Adrenal gland (tissue), 12 donors: ENCODE measurements around the gene PPIF. TPM values are rescaled to one million over a fixed set of nuclear protein-coding genes. Genes with fewer than 3 reads are reported as not detected.

Experiments
- DNase-seq, 7 donors: peaks; one replicate each; pipeline ENCODE4 v3.0.0-alpha.2; 2019 to 2020
- H3K27ac ChIP-seq, 5 donors: fragments of 200-600 bp; sonication (generic) in 4 of 5; 1 replicate in 3 of 5; 2 replicates in 2 of 5; pipeline versions ENCODE4 v1.5.1 to v1.8.0; 2016 to 2020; ENCODE audit warnings: mild to moderate bottlenecking in 1 of 5
- H3K27me3 ChIP-seq: fragments of 200-600 bp; 2 replicates; pipeline ENCODE4 v1.8.0; 2021
- H3K36me3 ChIP-seq, 2 donors: fragments of 200-600 bp; replicated peaks in 1 of 2; 1 replicate in 1 of 2; 2 replicates in 1 of 2; pipeline versions ENCODE4 v1.5.1 to v1.8.0; 2018 to 2022
- H3K4me1 ChIP-seq, 2 donors: fragments of 200-600 bp; replicated peaks in 1 of 2; 1 replicate in 1 of 2; 2 replicates in 1 of 2; pipeline versions ENCODE4 v1.5.1 to v1.8.0; 2018 to 2021
- H3K4me3 ChIP-seq, 4 donors: fragments of 200-600 bp; sonication (generic) in 3 of 4; one replicate each; pipeline ENCODE4 v1.5.1; 2016 to 2018
- H3K9me3 ChIP-seq, 3 donors: fragments of 200-600 bp; sonication (generic) in 1 of 3; replicated peaks in 1 of 3; 1 replicate in 2 of 3; 2 replicates in 1 of 3; pipeline versions ENCODE4 v1.5.1 to v1.8.0; 2016 to 2021
- POLR2A ChIP-seq, 2 donors: fragments of 450-650 bp; IDR thresholded peaks; one replicate each; pipeline ENCODE4 v1.6.1; 2017; ENCODE audit warnings: antibody characterized with exemption in 2 of 2, mild to moderate bottlenecking in 2 of 2, moderate library complexity in 1 of 2
- WGBS, 4 donors: extraction: QIAGEN DNeasy Blood & Tissue Kit in 2 of 4; methylation state at CpG; one replicate each; pipeline versions ENCODE4 v1.1.5 to v1.1.7; 2013 to 2017; 5-methylcytosine and 5-hydroxymethylcytosine counted together
- intact Hi-C, 2 donors: fragments of 100-400 bp; cut with DNase I; formaldehyde crosslinking; loops; one replicate each; pipeline versions ENCODE4 v1.14.1 to v1.15.0; 2022 to 2023
- polyA plus RNA-seq, 3 donors: library from polyadenylated mRNA; stranded (reverse); fragments of 200-250 nt in 2 of 3; fragments of 350-450 nt in 1 of 3; fragmentation: Illumina TruSeq in 1 of 3; extraction: RNeasy Lipid Tissue Mini Kit (QIAGEN cat#74804) in 1 of 3; gene quantifications; one replicate each; pipeline ENCODE4 v1.2.3, GENCODE V29; 2013 to 2014
- total RNA-seq, 9 donors: library from RNA; depleted of rRNA in 4 of 9; stranded (reverse); fragments of >200 nt in 4 of 9; fragments of 120-200 nt in 1 of 9; fragmentation: NEBNext Ultra II Directional in 1 of 9; extraction: Animal tissue kit (Norgen Biotek cat#: 25700) in 1 of 9; gene quantifications; one replicate each; pipeline versions ENCODE4 v1.1.0 to v1.2.4, GENCODE V29; 2013 to 2023
- TF ChIP-seq, protein P1 (sequence below), 6 experiments: fragments of 450-650 bp in 4 of 6; fragments of 200-600 bp in 2 of 6; sonication (generic) in 1 of 6; IDR thresholded peaks; 1 replicate in 5 of 6; 2 replicates in 1 of 6; pipeline versions ENCODE4 v1.5.1 to v1.8.0; 2016 to 2021; ENCODE audit warnings: antibody characterized with exemption in 6 of 6, mild to moderate bottlenecking in 2 of 6, moderate library complexity in 1 of 6
- donor health status: healthy with polysubstance abuse.
- donor health status: Bipolar disorder and iron deficiency.
- donor health status: DM: yes; HTN: yes; CAD: no.
- donor health status: DM: no; HTN: no; CAD: no.
- donor health status: DM: no; HTN: no; CAD: no.
- donor health status: DM: yes; HTN: yes; CAD: no.

Gene PPIF
- total and polyA plus RNA-seq, 12 donors: 43.8 to 619 (median 216) TPM

- TF ChIP-seq POLR2A (IDR thresholded peaks at IDR 0.05): no peak
- TF ChIP-seq, protein P1, sequence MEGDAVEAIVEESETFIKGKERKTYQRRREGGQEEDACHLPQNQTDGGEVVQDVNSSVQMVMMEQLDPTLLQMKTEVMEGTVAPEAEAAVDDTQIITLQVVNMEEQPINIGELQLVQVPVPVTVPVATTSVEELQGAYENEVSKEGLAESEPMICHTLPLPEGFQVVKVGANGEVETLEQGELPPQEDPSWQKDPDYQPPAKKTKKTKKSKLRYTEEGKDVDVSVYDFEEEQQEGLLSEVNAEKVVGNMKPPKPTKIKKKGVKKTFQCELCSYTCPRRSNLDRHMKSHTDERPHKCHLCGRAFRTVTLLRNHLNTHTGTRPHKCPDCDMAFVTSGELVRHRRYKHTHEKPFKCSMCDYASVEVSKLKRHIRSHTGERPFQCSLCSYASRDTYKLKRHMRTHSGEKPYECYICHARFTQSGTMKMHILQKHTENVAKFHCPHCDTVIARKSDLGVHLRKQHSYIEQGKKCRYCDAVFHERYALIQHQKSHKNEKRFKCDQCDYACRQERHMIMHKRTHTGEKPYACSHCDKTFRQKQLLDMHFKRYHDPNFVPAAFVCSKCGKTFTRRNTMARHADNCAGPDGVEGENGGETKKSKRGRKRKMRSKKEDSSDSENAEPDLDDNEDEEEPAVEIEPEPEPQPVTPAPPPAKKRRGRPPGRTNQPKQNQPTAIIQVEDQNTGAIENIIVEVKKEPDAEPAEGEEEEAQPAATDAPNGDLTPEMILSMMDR (IDR thresholded peaks at IDR 0.05): no peak
- Histone ChIP-seq H3K27me3 (no peaks in the 10 kb centered on the region), H3K9me3 (no peaks in the 10 kb centered on the region), H3K27ac (no peak overlapping the region), H3K36me3 (peaks cover 0 to 50% of the 10 kb centered on the region in 2 donors), H3K4me3 (no peak overlapping the region), H3K4me1 (peaks cover 9% of the 10 kb centered on the region in 2 donors)
- intact Hi-C loops: no loop called here
- no peak for DNase-seq
- 82 to 94% (median 84%) methylated on average over 8 of the region's 8 CpGs for WGBS, 4 donors
These were observed 33.9 kb upstream of the PPIF start for GRCh38 chr10:79313320-79313719.

DNA sequence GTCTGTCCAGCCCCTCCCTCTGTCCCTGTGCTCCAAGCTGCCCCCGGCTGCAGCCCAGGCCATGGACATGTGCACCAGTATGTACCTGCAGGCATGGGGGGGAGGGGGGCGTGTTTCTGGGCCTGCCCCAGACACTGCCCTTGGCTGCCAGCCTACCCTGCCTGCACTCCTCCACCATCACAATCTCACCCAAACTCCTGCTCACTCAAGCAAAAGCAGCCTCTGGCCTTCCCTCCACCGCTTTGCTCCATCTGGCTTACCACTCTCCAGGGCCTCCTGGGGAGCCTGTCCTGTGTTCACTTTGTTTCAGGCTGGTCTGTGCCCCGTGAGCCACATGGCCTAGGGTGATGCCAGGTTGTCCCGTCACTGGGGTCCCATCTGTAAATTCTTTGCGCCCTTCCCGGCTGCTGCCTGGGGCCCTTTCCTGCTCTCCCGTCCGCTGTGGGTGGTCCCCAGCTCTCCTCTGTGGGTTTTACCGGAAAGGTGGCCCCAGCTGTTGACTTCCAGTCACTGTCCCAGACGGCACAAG lies 33.3 kb upstream of the PPIF start:
- 89 to 93% (median 91%) methylated on average over 11 of the region's 11 CpGs for WGBS, 4 donors
- no peak for TF ChIP-seq POLR2A (IDR thresholded peaks at IDR 0.05)
- TF ChIP-seq, protein P1 (IDR thresholded peaks at IDR 0.05): no peak
- no peaks in the 10 kb centered on the region for H3K27me3 ChIP-seq
- intact Hi-C loops: no loop called here
- DNase-seq: no peak
- peaks cover 0 to 44% of the 10 kb centered on the region in 2 donors for H3K36me3 ChIP-seq
- H3K4me1 ChIP-seq: peaks cover 9% of the 10 kb centered on the region in 2 donors
- no peaks in the 10 kb centered on the region for H3K9me3 ChIP-seq
- no peak overlapping the region for H3K27ac ChIP-seq
- H3K4me3 ChIP-seq: no peak overlapping the region

DNA sequence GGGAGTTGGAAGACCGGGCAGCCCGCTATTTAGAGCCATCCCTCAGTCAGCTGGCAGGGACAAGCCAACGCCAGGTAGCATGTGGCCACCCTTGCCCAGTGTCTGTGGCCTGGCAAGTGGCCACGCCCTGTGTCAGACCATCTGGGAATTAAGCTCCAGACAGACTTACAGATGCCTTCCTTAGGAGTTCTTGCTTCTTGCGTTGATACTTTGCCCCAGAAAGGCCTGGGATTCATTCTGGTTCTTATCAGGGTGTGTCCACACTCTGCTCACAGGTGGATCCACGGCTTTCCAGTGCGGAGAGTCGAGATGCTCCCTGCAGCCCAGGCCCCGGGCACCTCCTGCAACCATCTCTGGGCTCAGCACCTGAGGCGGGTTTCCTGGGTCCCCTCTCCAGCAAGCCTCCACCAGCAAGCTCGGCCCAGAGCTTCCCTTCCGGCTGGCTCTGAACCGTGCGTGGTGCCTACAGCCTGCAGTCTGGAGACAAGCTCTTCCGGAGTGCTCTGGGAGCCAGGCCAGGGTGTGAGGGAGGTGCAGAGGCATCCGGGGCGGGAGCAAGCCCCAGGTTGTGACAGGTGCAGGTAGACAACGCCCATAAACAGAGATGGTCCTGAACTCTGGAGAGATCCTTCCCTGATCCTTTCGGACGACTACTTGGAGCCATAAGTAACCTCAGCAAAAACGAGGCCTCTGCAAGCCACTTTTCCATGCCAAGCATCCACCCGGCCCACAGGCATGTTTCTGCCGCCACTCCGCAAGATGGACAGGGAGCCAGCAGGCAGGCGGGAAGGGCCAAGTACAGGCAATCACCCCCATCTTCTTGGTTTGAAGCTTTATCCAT lies 32.3 kb upstream of the PPIF start:
- Histone ChIP-seq H3K36me3 (peaks cover 0 to 34% of the 10 kb centered on the region in 2 donors), H3K4me1 (peaks cover 9% of the 10 kb centered on the region in 2 donors), H3K27me3 (no peaks in the 10 kb centered on the region), H3K4me3 (no peak overlapping the region), H3K9me3 (no peaks in the 10 kb centered on the region), H3K27ac (no peak overlapping the region)
- TF ChIP-seq POLR2A (IDR thresholded peaks at IDR 0.05): no peak
- TF ChIP-seq, protein P1 (IDR thresholded peaks at IDR 0.05): no peak
- intact Hi-C loops: no loop called here
- DNase-seq: no peak
- 89 to 92% (median 90%) methylated on average over 13 to 25 of the region's 25 CpGs for WGBS, 4 donors

DNA sequence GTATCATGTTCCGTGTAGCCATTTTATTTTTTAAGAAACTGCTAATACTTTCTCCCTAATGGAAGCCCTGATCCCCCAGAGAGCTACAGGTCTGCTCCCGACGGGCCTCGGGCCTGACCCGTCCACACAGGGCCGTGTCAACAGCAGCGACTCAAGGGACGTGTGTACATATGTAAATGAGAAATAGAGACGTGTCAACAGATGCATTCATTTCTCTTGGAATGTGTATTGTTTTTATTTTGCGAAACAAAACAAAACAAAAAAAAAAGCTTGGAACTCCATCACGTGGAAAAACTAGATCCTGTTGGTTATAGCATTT lies 31.7 kb upstream of the PPIF start:
- intact Hi-C loops: no loop called here
- Histone ChIP-seq H3K9me3 (no peaks in the 10 kb centered on the region), H3K36me3 (peaks cover 0 to 34% of the 10 kb centered on the region in 2 donors), H3K27me3 (no peaks in the 10 kb centered on the region), H3K4me3 (no peak overlapping the region), H3K27ac (no peak overlapping the region), H3K4me1 (peaks cover 9% of the 10 kb centered on the region in 2 donors)
- 84 to 88% (median 85%) methylated on average over 11 of the region's 11 CpGs for WGBS, 4 donors
- DNase-seq: no peak
- TF ChIP-seq POLR2A (IDR thresholded peaks at IDR 0.05): no peak
- TF ChIP-seq, protein P1 (IDR thresholded peaks at IDR 0.05): no peak
